SIG-M5 treated with dmso at 0.1 percent for 504 hours (cell line): ENCODE data around the gene CTNNBL1.
A peak's percentile ranks its signal among the peaks of the same experiment; 100 is the strongest.

Experiments
- DNase-seq: peaks from one replicate; lab custom pipeline; 2025; ENCODE audit not compliant: unreplicated experiment; lab: John Stamatoyannopoulos, UW

The CTNNBL1 gene

GRCh38 chr20:37895166-37895565, 201.3 kb downstream of the CTNNBL1 start:
- DNase-seq = no peak

GRCh38 chr20:37896932-37897548, 203.2 kb downstream of the CTNNBL1 start:
- DNase-seq = no peak

- DNase-seq = no peak
Observed at GRCh38 chr20:37898233-37899104, 204.6 kb downstream of the CTNNBL1 start.

- DNase-seq = no peak
Observed at GRCh38 chr20:37899105-37900045, 205.5 kb downstream of the CTNNBL1 start.

- DNase-seq = no peak
Observed at GRCh38 chr20:37901240-37901639, 207.4 kb downstream of the CTNNBL1 start.

GRCh38 chr20:37901654-37902503, 208.0 kb downstream of the CTNNBL1 start:
- DNase-seq = peak; percentile 22

GRCh38 chr20:37902504-37903313, 208.9 kb downstream of the CTNNBL1 start, which contains the start of gene VSTM2L:
Gene VSTM2L (plus strand): TSS chr20:37903127. CDS start chr20:37903351, 224 bp downstream.
- DNase-seq = no peak

- no peak for DNase-seq
Observed at GRCh38 chr20:37903317-37904007, 209.6 kb downstream of the CTNNBL1 start.

GRCh38 chr20:37904008-37904642, 210.3 kb downstream of the CTNNBL1 start:
- DNase-seq = no peak

- no peak for DNase-seq
Observed at GRCh38 chr20:37904845-37905373, 211.1 kb downstream of the CTNNBL1 start.

- DNase-seq = no peak
Observed at GRCh38 chr20:37905671-37906613, 212.1 kb downstream of the CTNNBL1 start.

GRCh38 chr20:37907330-37907676, 213.5 kb downstream of the CTNNBL1 start:
- DNase-seq = no peak

GRCh38 chr20:37907677-37908401, 214.0 kb downstream of the CTNNBL1 start:
- no peak for DNase-seq

- no peak for DNase-seq
Observed at GRCh38 chr20:37911261-37911660, 217.4 kb downstream of the CTNNBL1 start.

GRCh38 chr20:37911838-37912281, 218.0 kb downstream of the CTNNBL1 start:
- peak; percentile 67 for DNase-seq

- DNase-seq = no peak
Observed at GRCh38 chr20:37912874-37913273, 219.0 kb downstream of the CTNNBL1 start.
